ENCODE results near the gene S100A13. TPM values are rescaled to one million over a fixed set of nuclear protein-coding genes. Genes with fewer than 3 reads are reported as not detected.
A peak's percentile ranks its signal among the peaks of the same experiment; 100 is the strongest.

The S100A13 gene
- total and polyA plus RNA-seq, 4 donors = 30.5 to 141 (median 50.1) TPM

GRCh38 chr1:153616917-153617311 lies 10.4 kb downstream of the S100A13 start:
- 78% methylated on average over 4 of the region's 5 CpGs for WGBS (ENCODE audit: insufficient coverage)
- no peaks in the 10 kb centered on the region for H3K9me3 ChIP-seq (ENCODE audit: control insufficient read depth, insufficient read depth, low read length)
- peaks cover 4% of the 10 kb centered on the region for H3K36me3 ChIP-seq (ENCODE audit: control insufficient read depth, insufficient read depth, low read length)
- no peak for DNase-seq (ENCODE audit: low read depth in 4 of 6, low spot score in 6 of 6)
- H3K4me3 ChIP-seq (ENCODE audit: low read depth, low read length) = no peak overlapping the region
- H3K27ac ChIP-seq (ENCODE audit: low read depth, low read length) = no peak overlapping the region
- no peaks in the 10 kb centered on the region for H3K27me3 ChIP-seq (ENCODE audit: control insufficient read depth, insufficient read depth, low read length)
- peaks cover 22% of the 10 kb centered on the region for H3K4me1 ChIP-seq (ENCODE audit: control insufficient read depth, insufficient read depth, low read length)

GRCh38 chr1:153616144-153616916 lies 11.0 kb downstream of the S100A13 start, which contains the start of gene S100A14:
Gene S100A14 (minus strand): TSS chr1:153616325. CDS start chr1:153615858, 467 bp downstream.
- peaks cover 4% of the 10 kb centered on the region for H3K36me3 ChIP-seq (ENCODE audit: control insufficient read depth, insufficient read depth, low read length)
- peaks cover 24% of the 10 kb centered on the region for H3K4me1 ChIP-seq (ENCODE audit: control insufficient read depth, insufficient read depth, low read length)

GRCh38 chr1:153615406-153615805 lies 11.9 kb downstream of the S100A13 start:
- no peak overlapping the region for H3K27ac ChIP-seq (ENCODE audit: low read depth, low read length)
- no peak for DNase-seq (ENCODE audit: low read depth in 4 of 6, low spot score in 6 of 6)
- H3K4me3 ChIP-seq (ENCODE audit: low read depth, low read length) = no peak overlapping the region
- peaks cover 30% of the 10 kb centered on the region for H3K4me1 ChIP-seq (ENCODE audit: control insufficient read depth, insufficient read depth, low read length)
- no peaks in the 10 kb centered on the region for H3K9me3 ChIP-seq (ENCODE audit: control insufficient read depth, insufficient read depth, low read length)
- peaks cover 4% of the 10 kb centered on the region for H3K36me3 ChIP-seq (ENCODE audit: control insufficient read depth, insufficient read depth, low read length)
- no peaks in the 10 kb centered on the region for H3K27me3 ChIP-seq (ENCODE audit: control insufficient read depth, insufficient read depth, low read length)
- WGBS (ENCODE audit: insufficient coverage) = 80% methylated on average over 1 of the region's 2 CpGs

More at GRCh38 chr1:153616144-153616916, 11.0 kb downstream of the S100A13 start, which contains the start of gene S100A14:
- DNase-seq (ENCODE audit: low read depth in 4 of 6, low spot score in 6 of 6) = no peak
- H3K27ac ChIP-seq (ENCODE audit: low read depth, low read length) = no peak within 1 kb of the TSS
- WGBS (ENCODE audit: insufficient coverage) = 74% methylated on average over 6 of the region's 10 CpGs
- no peak within 1 kb of the TSS for H3K4me3 ChIP-seq (ENCODE audit: low read depth, low read length)
- H3K9me3 ChIP-seq (ENCODE audit: control insufficient read depth, insufficient read depth, low read length) = no peaks in the 10 kb centered on the region
- H3K27me3 ChIP-seq (ENCODE audit: control insufficient read depth, insufficient read depth, low read length) = no peaks in the 10 kb centered on the region

GRCh38 chr1:153614906-153615305 lies 12.4 kb downstream of the S100A13 start:
- 80% methylated on average over 1 of the region's 7 CpGs for WGBS (ENCODE audit: insufficient coverage)
- no peaks in the 10 kb centered on the region for H3K9me3 ChIP-seq (ENCODE audit: control insufficient read depth, insufficient read depth, low read length)
- H3K27ac ChIP-seq (ENCODE audit: low read depth, low read length) = no peak overlapping the region
- no peaks in the 10 kb centered on the region for H3K27me3 ChIP-seq (ENCODE audit: control insufficient read depth, insufficient read depth, low read length)
- peaks cover 34% of the 10 kb centered on the region for H3K4me1 ChIP-seq (ENCODE audit: control insufficient read depth, insufficient read depth, low read length)
- DNase-seq (ENCODE audit: low read depth in 4 of 6, low spot score in 6 of 6) = no peak
- H3K36me3 ChIP-seq (ENCODE audit: control insufficient read depth, insufficient read depth, low read length) = no peaks in the 10 kb centered on the region
- no peak overlapping the region for H3K4me3 ChIP-seq (ENCODE audit: low read depth, low read length)

- 86% methylated on average over 2 of the region's 2 CpGs for WGBS (ENCODE audit: insufficient coverage)
- Histone ChIP-seq H3K9me3 (ENCODE audit: control insufficient read depth, insufficient read depth, low read length) (no peaks in the 10 kb centered on the region), H3K27ac (ENCODE audit: low read depth, low read length) (no peak overlapping the region), H3K4me1 (ENCODE audit: control insufficient read depth, insufficient read depth, low read length) (peaks cover 39% of the 10 kb centered on the region), H3K27me3 (ENCODE audit: control insufficient read depth, insufficient read depth, low read length) (no peaks in the 10 kb centered on the region), H3K36me3 (ENCODE audit: control insufficient read depth, insufficient read depth, low read length) (no peaks in the 10 kb centered on the region), H3K4me3 (ENCODE audit: low read depth, low read length) (no peak overlapping the region)
- DNase-seq (ENCODE audit: low read depth in 4 of 6, low spot score in 6 of 6) = no peak
These were observed 13.0 kb downstream of the S100A13 start for GRCh38 chr1:153614189-153614900.

- no peaks in the 10 kb centered on the region for H3K27me3 ChIP-seq (ENCODE audit: control insufficient read depth, insufficient read depth, low read length)
- DNase-seq (ENCODE audit: low read depth in 4 of 6, low spot score in 6 of 6) = no peak
- H3K4me1 ChIP-seq (ENCODE audit: control insufficient read depth, insufficient read depth, low read length) = peaks cover 48% of the 10 kb centered on the region
- no peaks in the 10 kb centered on the region for H3K9me3 ChIP-seq (ENCODE audit: control insufficient read depth, insufficient read depth, low read length)
- 83% methylated on average over 3 of the region's 5 CpGs for WGBS (ENCODE audit: insufficient coverage)
- no peak overlapping the region for H3K27ac ChIP-seq (ENCODE audit: low read depth, low read length)
- H3K36me3 ChIP-seq (ENCODE audit: control insufficient read depth, insufficient read depth, low read length) = peaks cover 4% of the 10 kb centered on the region
- no peak overlapping the region for H3K4me3 ChIP-seq (ENCODE audit: low read depth, low read length)
These were observed 13.9 kb downstream of the S100A13 start for GRCh38 chr1:153613406-153613805.

GRCh38 chr1:153612755-153613331 lies 14.5 kb downstream of the S100A13 start, which contains the start of gene S100A16:
Gene S100A16 (minus strand): TSS chr1:153613137. CDS start chr1:153608151, 4,986 bp downstream.
- Histone ChIP-seq H3K4me3 (ENCODE audit: low read depth, low read length) (peak within 1 kb of the TSS; percentile 43), H3K36me3 (ENCODE audit: control insufficient read depth, insufficient read depth, low read length) (peaks cover 9% of the 10 kb centered on the region), H3K27me3 (ENCODE audit: control insufficient read depth, insufficient read depth, low read length) (no peaks in the 10 kb centered on the region), H3K9me3 (ENCODE audit: control insufficient read depth, insufficient read depth, low read length) (no peaks in the 10 kb centered on the region), H3K27ac (ENCODE audit: low read depth, low read length) (peak within 1 kb of the TSS; percentile 82), H3K4me1 (ENCODE audit: control insufficient read depth, insufficient read depth, low read length) (peaks cover 54% of the 10 kb centered on the region)
- 32% methylated on average over 6 of the region's 9 CpGs for WGBS (ENCODE audit: insufficient coverage)
- peak in 2 of 6 donors; percentile 38 to 71 for DNase-seq (ENCODE audit: low read depth in 4 of 6, low spot score in 6 of 6)

- H3K9me3 ChIP-seq (ENCODE audit: control insufficient read depth, insufficient read depth, low read length) = no peaks in the 10 kb centered on the region
- H3K36me3 ChIP-seq (ENCODE audit: control insufficient read depth, insufficient read depth, low read length) = peaks cover 15% of the 10 kb centered on the region
- peaks cover 56% of the 10 kb centered on the region for H3K4me1 ChIP-seq (ENCODE audit: control insufficient read depth, insufficient read depth, low read length)
- no peaks in the 10 kb centered on the region for H3K27me3 ChIP-seq (ENCODE audit: control insufficient read depth, insufficient read depth, low read length)
- H3K4me3 ChIP-seq (ENCODE audit: low read depth, low read length) = peak overlapping the region; percentile 43
- 39% methylated on average over 9 of the region's 11 CpGs for WGBS (ENCODE audit: insufficient coverage)
- H3K27ac ChIP-seq (ENCODE audit: low read depth, low read length) = peak overlapping the region; percentile 82
- DNase-seq (ENCODE audit: low read depth in 4 of 6, low spot score in 6 of 6) = peak in 1 of 6 donors; percentile 39
These were observed 15.1 kb downstream of the S100A13 start for GRCh38 chr1:153612111-153612754.

- WGBS (ENCODE audit: insufficient coverage) = 71% methylated on average over 1 of the region's 1 CpG
- no peaks in the 10 kb centered on the region for H3K27me3 ChIP-seq (ENCODE audit: control insufficient read depth, insufficient read depth, low read length)
- H3K36me3 ChIP-seq (ENCODE audit: control insufficient read depth, insufficient read depth, low read length) = peaks cover 22% of the 10 kb centered on the region
- no peaks in the 10 kb centered on the region for H3K9me3 ChIP-seq (ENCODE audit: control insufficient read depth, insufficient read depth, low read length)
- DNase-seq (ENCODE audit: low read depth in 4 of 6, low spot score in 6 of 6) = no peak
- peak overlapping the region; percentile 82 for H3K27ac ChIP-seq (ENCODE audit: low read depth, low read length)
- peaks cover 50% of the 10 kb centered on the region for H3K4me1 ChIP-seq (ENCODE audit: control insufficient read depth, insufficient read depth, low read length)
- H3K4me3 ChIP-seq (ENCODE audit: low read depth, low read length) = peak overlapping the region; percentile 43
These were observed 15.9 kb downstream of the S100A13 start for GRCh38 chr1:153611356-153611755.
